Endothelial cell of umbilical vein (primary cell): ENCODE measurements around the gene RMND5A.

ENCODE experiments used
- CTCF ChIP-seq, 2 donors: IDR thresholded peaks; 1 replicate in 1 of 2; 2 replicates in 1 of 2; pipeline ENCODE4 v1.5.1; 2011; ENCODE audit warnings: low read length in 2 of 2, mild to moderate bottlenecking in 2 of 2, moderate library complexity in 2 of 2, control low read depth in 1 of 2, inconsistent platforms in 1 of 2, low read depth in 1 of 2; ENCODE audit not compliant: insufficient read depth in 1 of 2; ENCODE audit errors: extremely low read depth in 1 of 2
- EZH2 ChIP-seq: IDR thresholded peaks from 2 replicates; pipeline ENCODE4 v1.6.1; 2012; ENCODE audit warnings: borderline replicate concordance, low read depth, mild to moderate bottlenecking, moderate library complexity, low read length, inconsistent platforms; ENCODE audit not compliant: severe bottlenecking
- FOS ChIP-seq: IDR thresholded peaks from 2 replicates; pipeline ENCODE4 v1.6.1; 2011; ENCODE audit warnings: mild to moderate bottlenecking, low read length, moderate library complexity, borderline replicate concordance; ENCODE audit not compliant: insufficient read depth
- JUN ChIP-seq: IDR thresholded peaks from 2 replicates; pipeline ENCODE4 v1.6.1; 2011; ENCODE audit warnings: borderline replicate concordance, low read depth; ENCODE audit not compliant: insufficient read length, insufficient read depth
- MAX ChIP-seq: IDR thresholded peaks from 2 replicates; pipeline ENCODE4 v1.6.1; 2011; ENCODE audit not compliant: insufficient read depth, insufficient read length
- MYC ChIP-seq: IDR thresholded peaks from one replicate; pipeline ENCODE4 v1.6.1; 2011; ENCODE audit warnings: mild to moderate bottlenecking, low read depth, low read length
- POLR2A ChIP-seq: IDR thresholded peaks from 2 replicates; pipeline ENCODE4 v1.6.1; 2012; ENCODE audit warnings: low read depth, mild to moderate bottlenecking, control low read depth, low read length
- POLR2AphosphoS5 ChIP-seq: IDR thresholded peaks from 2 replicates; pipeline ENCODE4 v1.6.1; 2012; ENCODE audit warnings: low read depth, mild to moderate bottlenecking, control low read depth, low read length, moderate library complexity; ENCODE audit not compliant: insufficient read depth

GRCh38 chr2:86788165-86788564 is 68.1 kb downstream of the RMND5A start:
- TF ChIP-seq CTCF (IDR thresholded peaks at IDR 0.05; ENCODE audit: extremely low read depth in 1 of 2, insufficient read depth in 1 of 2, low read depth in 1 of 2, low read length in 2 of 2) (no peak), POLR2AphosphoS5 (no peak), POLR2A (no peak), EZH2 (no peak), MYC (no peak), MAX (no peak), FOS (no peak), JUN (no peak)
